BJ (cell line): Measurements from ENCODE around the gene KRT3. TPM values are rescaled to one million over a fixed set of nuclear protein-coding genes. Genes with fewer than 3 reads are reported as not detected.

ENCODE experiments used
- CTCF ChIA-PET: fragments of 350-600 bp; formaldehyde crosslinking; extraction: SDS; loops from one replicate; lab custom pipeline; 2021; ENCODE audit warnings: antibody characterized with exemption, inconsistent platforms; lab: Yijun Ruan, JAX
- POLR2A ChIA-PET: fragments of 300-600 bp; sonication (Branson Sonifier 250); formaldehyde crosslinking; extraction: SDS; loops from one replicate; lab custom pipeline; 2021; ENCODE audit warnings: antibody characterized with exemption; lab: Charles Lee
- DNase-seq: peaks from one replicate; pipeline ENCODE4 v3.0.0-alpha.2; 2011; ENCODE audit warnings: low read depth
- H3K27me3 ChIP-seq: 2 replicates; pipeline ENCODE4 v1.6.0; 2011; ENCODE audit warnings: low read length; ENCODE audit not compliant: control insufficient read depth, insufficient read depth
- H3K36me3 ChIP-seq: 2 replicates; pipeline ENCODE4 v1.5.1; 2011; ENCODE audit warnings: low read length; ENCODE audit not compliant: control insufficient read depth, insufficient read depth
- H3K4me3 ChIP-seq: 2 replicates; pipeline ENCODE4 v1.5.1; 2011; ENCODE audit warnings: low read depth, mild to moderate bottlenecking, control low read depth, low read length
- polyA plus RNA-seq: library from polyadenylated mRNA; depleted of rRNA; stranded (reverse); fragments of >200 nt; gene quantifications from 2 replicates; pipeline ENCODE4 v1.2.3, GENCODE V29; 2011
- TF ChIP-seq, protein P1 (sequence below): IDR thresholded peaks from 2 replicates; pipeline ENCODE4 v1.5.1; 2011; ENCODE audit warnings: low read depth, mild to moderate bottlenecking, control low read depth, inconsistent platforms, low read length, moderate library complexity; ENCODE audit not compliant: insufficient read depth

The KRT3 gene
- polyA plus RNA-seq, 1 experiment = not detected

DNA sequence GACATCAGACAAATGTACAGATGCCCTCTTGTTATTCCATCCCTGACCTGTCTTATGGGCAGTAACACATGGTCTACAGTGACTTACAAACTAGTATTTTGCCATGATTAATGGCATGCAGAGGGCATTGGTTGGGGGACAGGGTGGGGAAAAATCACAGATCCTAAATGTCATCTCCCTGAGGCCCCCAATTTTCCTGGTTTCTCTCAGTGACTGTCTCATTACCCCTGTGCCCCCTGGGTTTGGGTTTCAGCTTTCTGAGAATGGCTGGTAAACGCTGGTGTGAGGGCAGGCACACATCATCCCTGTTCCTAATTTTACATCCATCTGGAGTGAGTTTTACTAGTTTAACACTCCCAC is 28.9 kb downstream of the KRT3 start:
- CTCF ChIA-PET = no interaction called here

GRCh38 chr12:52766351-52767019 is 29.4 kb downstream of the KRT3 start:
- DNase-seq = no peak
- Histone ChIP-seq H3K27me3 (peaks cover 5% of the 10 kb centered on the region), H3K4me3 (no peak overlapping the region), H3K36me3 (no peaks in the 10 kb centered on the region)
- TF ChIP-seq, protein P1, sequence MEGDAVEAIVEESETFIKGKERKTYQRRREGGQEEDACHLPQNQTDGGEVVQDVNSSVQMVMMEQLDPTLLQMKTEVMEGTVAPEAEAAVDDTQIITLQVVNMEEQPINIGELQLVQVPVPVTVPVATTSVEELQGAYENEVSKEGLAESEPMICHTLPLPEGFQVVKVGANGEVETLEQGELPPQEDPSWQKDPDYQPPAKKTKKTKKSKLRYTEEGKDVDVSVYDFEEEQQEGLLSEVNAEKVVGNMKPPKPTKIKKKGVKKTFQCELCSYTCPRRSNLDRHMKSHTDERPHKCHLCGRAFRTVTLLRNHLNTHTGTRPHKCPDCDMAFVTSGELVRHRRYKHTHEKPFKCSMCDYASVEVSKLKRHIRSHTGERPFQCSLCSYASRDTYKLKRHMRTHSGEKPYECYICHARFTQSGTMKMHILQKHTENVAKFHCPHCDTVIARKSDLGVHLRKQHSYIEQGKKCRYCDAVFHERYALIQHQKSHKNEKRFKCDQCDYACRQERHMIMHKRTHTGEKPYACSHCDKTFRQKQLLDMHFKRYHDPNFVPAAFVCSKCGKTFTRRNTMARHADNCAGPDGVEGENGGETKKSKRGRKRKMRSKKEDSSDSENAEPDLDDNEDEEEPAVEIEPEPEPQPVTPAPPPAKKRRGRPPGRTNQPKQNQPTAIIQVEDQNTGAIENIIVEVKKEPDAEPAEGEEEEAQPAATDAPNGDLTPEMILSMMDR = no peak
- ChIA-PET POLR2A (no interaction called here), CTCF (no interaction called here)

More for the DNA sequence above, 28.9 kb downstream of the KRT3 start:
- Histone ChIP-seq H3K27me3 (peaks cover 5% of the 10 kb centered on the region), H3K36me3 (no peaks in the 10 kb centered on the region), H3K4me3 (no peak overlapping the region)
- TF ChIP-seq, protein P1 = no peak
- POLR2A ChIA-PET = no interaction called here
- DNase-seq = no peak

DNA sequence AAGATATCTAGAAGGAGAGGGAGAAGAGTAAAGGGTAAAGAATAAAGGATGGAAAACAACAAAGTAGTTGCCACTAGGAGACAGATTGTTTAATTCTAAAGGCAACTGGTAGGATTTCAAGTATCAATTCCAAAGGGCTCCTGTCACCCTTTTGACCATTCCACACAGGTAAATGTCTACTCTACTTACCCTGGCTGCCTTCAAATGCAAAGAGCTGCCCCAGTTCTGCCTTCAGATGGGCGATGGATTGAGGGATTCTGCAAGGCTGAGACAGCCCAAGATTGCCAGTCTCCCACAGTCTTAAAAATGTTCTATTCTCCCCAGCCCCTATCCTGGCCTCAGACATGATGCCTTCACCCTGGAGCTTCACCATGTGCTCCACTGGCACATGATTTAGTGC is 30.2 kb downstream of the KRT3 start:
- POLR2A ChIA-PET = no interaction called here
- CTCF ChIA-PET = no interaction called here
- no peaks in the 10 kb centered on the region for H3K36me3 ChIP-seq

DNA sequence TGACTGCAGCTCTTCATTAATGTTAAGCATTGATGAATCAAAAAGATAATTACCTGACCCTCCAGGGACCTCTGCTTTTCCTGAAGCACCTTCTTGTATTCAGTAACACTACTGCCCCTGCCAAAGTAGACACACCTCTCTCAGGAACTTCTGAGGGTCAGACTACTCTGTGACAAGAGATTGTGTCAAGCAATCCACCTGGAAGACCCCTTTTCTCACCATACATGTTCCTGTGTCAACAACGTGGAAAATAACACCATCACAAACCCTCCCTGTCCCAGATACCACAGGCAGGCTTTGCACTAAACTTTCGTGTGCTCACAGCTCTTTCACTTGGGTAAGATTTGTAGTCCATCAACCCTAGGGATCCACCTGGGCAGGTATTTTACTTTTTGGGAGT is 31.9 kb downstream of the KRT3 start:
- no peak for DNase-seq
- Histone ChIP-seq H3K4me3 (no peak overlapping the region), H3K27me3 (peaks cover 5% of the 10 kb centered on the region), H3K36me3 (no peaks in the 10 kb centered on the region)
- TF ChIP-seq, protein P1 = no peak
- POLR2A ChIA-PET = no interaction called here
- CTCF ChIA-PET = no interaction called here

More for the DNA sequence above, 30.2 kb downstream of the KRT3 start:
- no peak for DNase-seq
- Histone ChIP-seq H3K4me3 (no peak overlapping the region), H3K27me3 (peaks cover 5% of the 10 kb centered on the region)
- TF ChIP-seq, protein P1 = no peak

DNA sequence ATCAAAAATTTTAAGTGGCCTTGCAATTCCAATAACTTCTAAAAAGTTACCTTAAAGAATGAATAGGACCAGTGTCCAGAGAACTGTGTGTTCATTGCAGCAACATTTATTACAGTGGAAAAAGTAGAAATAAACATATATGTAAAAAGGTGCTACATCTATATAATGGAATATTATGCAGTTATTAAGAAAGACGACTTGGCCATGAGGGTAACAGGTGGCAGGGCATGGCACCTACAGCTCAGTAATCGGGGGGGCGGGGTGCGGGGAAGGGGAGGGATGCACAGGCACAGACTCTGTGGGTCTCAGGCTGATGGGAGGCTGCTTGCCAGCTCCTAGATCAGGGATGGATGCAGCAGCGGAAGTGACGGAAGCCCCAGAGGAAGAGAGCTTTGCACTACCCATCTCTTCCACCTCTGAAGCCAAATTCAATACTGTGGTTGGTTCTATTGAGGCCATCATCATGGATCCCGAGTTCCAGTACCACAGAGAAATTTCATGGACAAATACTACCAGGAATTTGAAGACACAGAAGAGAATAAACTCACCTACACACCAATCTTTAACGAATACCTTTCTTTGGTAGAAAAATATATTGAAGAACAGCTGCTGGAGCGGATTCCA is 32.8 kb downstream of the KRT3 start:
- Histone ChIP-seq H3K36me3 (no peaks in the 10 kb centered on the region), H3K4me3 (no peak overlapping the region), H3K27me3 (peaks cover 5% of the 10 kb centered on the region)
- TF ChIP-seq, protein P1 = no peak
- no peak for DNase-seq
- ChIA-PET POLR2A (no interaction called here), CTCF (no interaction called here)
